Vagina (tissue), 2 donors: ENCODE measurements around the gene UNC93A. TPM values are rescaled to one million over a fixed set of nuclear protein-coding genes. Genes with fewer than 3 reads are reported as not detected.

ENCODE experiments used
- DNase-seq, 2 donors: peaks; one replicate each; pipeline ENCODE4 v3.0.0-alpha.2; 2017; ENCODE audit errors: extremely low spot score in 2 of 2
- H3K27ac ChIP-seq: fragments of 200-600 bp; sonication (generic); one replicate; pipeline ENCODE4 v1.5.1; 2019
- H3K27me3 ChIP-seq: fragments of 200-600 bp; sonication (generic); one replicate; pipeline ENCODE4 v1.5.1; 2019
- H3K36me3 ChIP-seq, 2 donors: fragments of 200-600 bp; sonication (generic); one replicate each; pipeline ENCODE4 v1.5.1; 2017 to 2019
- H3K4me1 ChIP-seq: fragments of 200-600 bp; sonication (generic); one replicate; pipeline ENCODE4 v1.5.1; 2019
- H3K4me3 ChIP-seq, 2 donors: fragments of 200-600 bp; sonication (generic); 1 replicate in 1 of 2; 2 replicates in 1 of 2; pipeline ENCODE4 v1.5.1; 2016 to 2019
- H3K9me3 ChIP-seq: fragments of 200-600 bp; sonication (generic); one replicate; pipeline ENCODE4 v1.5.1; 2019
- POLR2A ChIP-seq, 2 donors: fragments of 450-650 bp; IDR thresholded peaks; one replicate each; pipeline ENCODE4 v1.6.1; 2017; ENCODE audit warnings: antibody characterized with exemption in 2 of 2, mild to moderate bottlenecking in 2 of 2, moderate library complexity in 2 of 2
- POLR2AphosphoS5 ChIP-seq, 2 donors: sonication (generic); formaldehyde crosslinking; IDR thresholded peaks; one replicate each; pipeline ENCODE4 v1.9.0; 2017; ENCODE audit warnings: antibody characterized with exemption in 2 of 2, mild to moderate bottlenecking in 2 of 2, low read depth in 1 of 2; ENCODE audit not compliant: insufficient read depth in 1 of 2
- intact Hi-C: fragments of 100-400 bp; cut with DNase I; formaldehyde crosslinking; loops from one replicate; pipeline ENCODE4 v1.15.1; 2023
- total RNA-seq: library from RNA; depleted of rRNA; stranded (reverse); fragments of >200 nt; gene quantifications from one replicate; pipeline ENCODE4 v1.2.3, GENCODE V29; 2016
- TF ChIP-seq, protein P1 (sequence below), 3 experiments: fragments of 450-650 bp in 2 of 3; fragments of 200-600 bp in 1 of 3; sonication (generic) in 1 of 3; IDR thresholded peaks; one replicate each; pipeline ENCODE4 v1.5.1; 2017 to 2019; ENCODE audit warnings: antibody characterized with exemption in 3 of 3, mild to moderate bottlenecking in 2 of 3, moderate library complexity in 2 of 3

Gene UNC93A
- total RNA-seq, 1 donor from 2014 or later: 2.0 TPM

DNA sequence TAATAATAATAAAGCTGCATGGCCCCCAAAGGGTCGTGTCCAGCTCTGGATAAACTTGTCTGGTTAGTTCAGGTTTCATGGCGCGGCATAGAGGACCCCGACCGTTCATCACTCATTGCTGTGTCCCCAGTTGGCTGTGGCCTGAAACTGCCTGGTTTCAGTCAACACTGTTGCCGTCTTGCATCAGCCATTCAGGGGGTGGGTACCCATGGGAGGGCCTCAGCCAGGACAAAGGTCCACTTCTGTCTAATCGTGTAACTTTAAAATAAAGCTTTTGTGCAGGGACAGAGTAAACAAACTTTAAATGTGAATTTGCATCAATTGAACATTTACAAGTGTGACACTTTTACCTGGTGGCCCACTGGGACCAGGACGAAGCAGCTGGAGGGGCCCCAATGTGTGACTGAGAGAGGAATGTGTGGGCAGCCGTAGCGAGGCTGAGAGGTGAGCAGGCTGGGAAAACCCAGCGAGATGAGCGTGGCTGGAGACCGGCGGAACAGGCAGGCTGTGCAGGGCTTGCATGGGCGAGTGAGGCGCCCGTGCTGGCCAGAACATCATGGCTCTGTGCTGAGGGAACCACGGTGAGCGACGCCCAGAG, 22.3 kb upstream of the UNC93A start:
- DNase-seq: peak in 1 of 2 donors; percentile 40
- intact Hi-C loops: no loop called here
- Histone ChIP-seq H3K9me3 (no peaks in the 10 kb centered on the region), H3K27ac (no peak overlapping the region), H3K36me3 (no peaks in the 10 kb centered on the region), H3K4me1 (no peaks in the 10 kb centered on the region), H3K27me3 (no peaks in the 10 kb centered on the region), H3K4me3 (no peak overlapping the region)
- TF ChIP-seq, protein P1, sequence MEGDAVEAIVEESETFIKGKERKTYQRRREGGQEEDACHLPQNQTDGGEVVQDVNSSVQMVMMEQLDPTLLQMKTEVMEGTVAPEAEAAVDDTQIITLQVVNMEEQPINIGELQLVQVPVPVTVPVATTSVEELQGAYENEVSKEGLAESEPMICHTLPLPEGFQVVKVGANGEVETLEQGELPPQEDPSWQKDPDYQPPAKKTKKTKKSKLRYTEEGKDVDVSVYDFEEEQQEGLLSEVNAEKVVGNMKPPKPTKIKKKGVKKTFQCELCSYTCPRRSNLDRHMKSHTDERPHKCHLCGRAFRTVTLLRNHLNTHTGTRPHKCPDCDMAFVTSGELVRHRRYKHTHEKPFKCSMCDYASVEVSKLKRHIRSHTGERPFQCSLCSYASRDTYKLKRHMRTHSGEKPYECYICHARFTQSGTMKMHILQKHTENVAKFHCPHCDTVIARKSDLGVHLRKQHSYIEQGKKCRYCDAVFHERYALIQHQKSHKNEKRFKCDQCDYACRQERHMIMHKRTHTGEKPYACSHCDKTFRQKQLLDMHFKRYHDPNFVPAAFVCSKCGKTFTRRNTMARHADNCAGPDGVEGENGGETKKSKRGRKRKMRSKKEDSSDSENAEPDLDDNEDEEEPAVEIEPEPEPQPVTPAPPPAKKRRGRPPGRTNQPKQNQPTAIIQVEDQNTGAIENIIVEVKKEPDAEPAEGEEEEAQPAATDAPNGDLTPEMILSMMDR (IDR thresholded peaks at IDR 0.05): no peak
- TF ChIP-seq POLR2AphosphoS5 (IDR thresholded peaks at IDR 0.05; ENCODE audit: insufficient read depth in 1 of 2, low read depth in 1 of 2): no peak

DNA sequence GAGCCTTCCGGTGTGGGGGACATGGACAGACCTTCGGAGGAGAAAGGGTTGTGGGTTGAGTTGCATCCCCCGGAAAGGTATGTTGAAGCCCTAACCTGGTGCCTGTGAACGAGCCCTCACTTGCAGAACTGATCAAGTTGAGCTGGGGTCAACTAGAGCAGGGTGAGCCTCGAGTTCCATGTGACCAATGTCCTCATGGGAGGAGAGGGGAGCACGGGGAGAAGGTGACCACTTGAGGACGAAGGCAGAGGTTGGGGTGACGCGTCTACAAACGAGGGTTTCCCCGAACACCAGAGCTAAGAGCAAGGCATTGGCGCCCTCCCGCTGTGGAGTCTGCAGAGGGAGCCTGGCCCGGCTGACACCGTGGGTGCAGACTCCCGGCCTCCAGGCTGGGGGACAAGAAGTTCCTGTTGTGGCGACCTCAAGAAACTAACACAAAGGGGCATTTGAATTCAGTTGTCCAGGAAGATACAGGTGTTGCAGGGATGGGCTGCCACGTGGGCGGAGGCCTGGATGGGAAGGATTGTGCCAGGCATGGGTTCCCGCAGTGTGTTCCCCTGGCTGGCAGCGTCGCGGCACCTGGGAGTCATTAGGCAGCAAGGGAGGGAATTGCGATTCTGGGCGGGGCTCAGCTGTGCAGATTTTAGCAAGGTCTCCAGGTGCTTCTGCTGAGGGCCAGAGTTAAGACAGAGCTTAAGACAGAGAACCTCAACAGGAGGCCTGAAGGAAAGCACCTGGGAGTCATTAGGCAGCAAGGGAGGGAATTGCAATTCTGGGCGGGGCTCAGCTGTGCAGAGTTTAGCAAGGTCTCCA, 20.4 kb upstream of the UNC93A start:
- Histone ChIP-seq H3K27ac (no peak overlapping the region), H3K4me3 (no peak overlapping the region), H3K9me3 (no peaks in the 10 kb centered on the region), H3K4me1 (no peaks in the 10 kb centered on the region), H3K36me3 (no peaks in the 10 kb centered on the region), H3K27me3 (no peaks in the 10 kb centered on the region)
- DNase-seq: no peak
- intact Hi-C loops: no loop called here
- TF ChIP-seq, protein P1 (IDR thresholded peaks at IDR 0.05): no peak
- TF ChIP-seq POLR2A (IDR thresholded peaks at IDR 0.05): no peak
- no peak for TF ChIP-seq POLR2AphosphoS5 (IDR thresholded peaks at IDR 0.05; ENCODE audit: insufficient read depth in 1 of 2, low read depth in 1 of 2)

DNA sequence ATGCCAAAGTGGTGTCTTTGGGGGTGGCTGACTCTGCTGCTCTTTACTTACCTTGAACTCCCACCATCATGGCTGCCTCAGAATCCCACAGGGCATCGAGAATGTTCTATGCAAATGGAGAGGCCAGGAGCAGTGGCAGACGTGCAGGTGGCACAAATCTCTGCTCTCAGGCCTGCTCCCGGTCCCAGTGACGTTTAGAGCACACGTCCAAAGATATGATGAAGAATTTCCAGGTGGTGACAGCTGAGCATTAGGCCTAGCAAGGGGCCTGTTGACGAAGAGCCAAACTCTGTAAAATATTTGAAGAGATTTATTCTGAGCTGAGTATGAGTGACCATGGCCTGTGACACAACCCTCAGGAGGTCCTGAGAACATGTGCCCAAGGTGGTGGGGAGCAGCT, 19.0 kb upstream of the UNC93A start:
- no peaks in the 10 kb centered on the region for H3K27me3 ChIP-seq
- no peaks in the 10 kb centered on the region for H3K4me1 ChIP-seq
- H3K27ac ChIP-seq: no peak overlapping the region
- H3K4me3 ChIP-seq: no peak overlapping the region
- no peaks in the 10 kb centered on the region for H3K9me3 ChIP-seq
- H3K36me3 ChIP-seq: no peaks in the 10 kb centered on the region
- no peak for DNase-seq
- TF ChIP-seq POLR2AphosphoS5 (IDR thresholded peaks at IDR 0.05; ENCODE audit: insufficient read depth in 1 of 2, low read depth in 1 of 2): no peak
- TF ChIP-seq, protein P1 (IDR thresholded peaks at IDR 0.05): no peak
- TF ChIP-seq POLR2A (IDR thresholded peaks at IDR 0.05): no peak
- intact Hi-C loops: no loop called here

DNA sequence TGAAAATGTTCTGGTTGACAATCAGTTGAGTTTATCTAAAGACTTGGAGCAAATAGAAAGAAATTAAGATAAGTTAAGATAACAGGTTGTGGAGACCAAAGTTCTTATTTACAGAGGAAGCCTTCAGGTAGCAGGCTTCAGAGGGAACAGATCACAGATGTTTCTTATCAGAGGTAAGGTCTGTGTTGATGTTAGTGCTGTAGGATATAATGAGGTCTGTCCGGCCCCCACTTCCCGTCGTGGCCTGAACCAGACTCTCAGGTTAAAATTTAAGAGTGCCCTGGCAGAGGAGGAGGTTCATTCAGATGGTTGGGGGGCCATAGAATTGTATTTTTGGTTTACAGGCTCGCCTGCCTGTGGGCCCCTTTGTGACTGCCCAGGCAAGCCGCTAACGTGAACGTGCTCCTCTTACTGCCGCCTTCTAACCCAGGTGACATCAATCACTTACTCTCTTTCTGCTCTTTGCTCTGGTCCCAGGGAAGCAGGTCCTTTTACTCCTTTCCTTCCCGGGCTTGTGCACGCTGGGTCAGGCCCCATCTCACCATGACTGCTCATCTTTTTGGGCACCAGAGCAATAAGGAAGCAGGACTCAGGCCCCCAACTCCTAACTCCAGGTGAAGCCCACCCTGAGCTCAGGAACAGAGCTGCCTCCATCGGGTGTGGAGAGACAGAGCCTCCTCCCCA, 18.3 kb upstream of the UNC93A start:
- TF ChIP-seq POLR2AphosphoS5 (IDR thresholded peaks at IDR 0.05; ENCODE audit: insufficient read depth in 1 of 2, low read depth in 1 of 2) (no peak), POLR2A (IDR thresholded peaks at IDR 0.05) (no peak)
- TF ChIP-seq, protein P1 (IDR thresholded peaks at IDR 0.05): no peak
- DNase-seq: no peak
- Histone ChIP-seq H3K27me3 (no peaks in the 10 kb centered on the region), H3K4me1 (no peaks in the 10 kb centered on the region), H3K4me3 (no peak overlapping the region), H3K9me3 (no peaks in the 10 kb centered on the region), H3K27ac (no peak overlapping the region), H3K36me3 (no peaks in the 10 kb centered on the region)
- intact Hi-C loops: no loop called here
